ENCODE measurements around the gene TRIM44. TPM values are rescaled to one million over a fixed set of nuclear protein-coding genes. Genes with fewer than 3 reads are reported as not detected.

TRIM44 gene
- total RNA-seq, 1 donor from 2014 or later: 53.3 TPM

DNA sequence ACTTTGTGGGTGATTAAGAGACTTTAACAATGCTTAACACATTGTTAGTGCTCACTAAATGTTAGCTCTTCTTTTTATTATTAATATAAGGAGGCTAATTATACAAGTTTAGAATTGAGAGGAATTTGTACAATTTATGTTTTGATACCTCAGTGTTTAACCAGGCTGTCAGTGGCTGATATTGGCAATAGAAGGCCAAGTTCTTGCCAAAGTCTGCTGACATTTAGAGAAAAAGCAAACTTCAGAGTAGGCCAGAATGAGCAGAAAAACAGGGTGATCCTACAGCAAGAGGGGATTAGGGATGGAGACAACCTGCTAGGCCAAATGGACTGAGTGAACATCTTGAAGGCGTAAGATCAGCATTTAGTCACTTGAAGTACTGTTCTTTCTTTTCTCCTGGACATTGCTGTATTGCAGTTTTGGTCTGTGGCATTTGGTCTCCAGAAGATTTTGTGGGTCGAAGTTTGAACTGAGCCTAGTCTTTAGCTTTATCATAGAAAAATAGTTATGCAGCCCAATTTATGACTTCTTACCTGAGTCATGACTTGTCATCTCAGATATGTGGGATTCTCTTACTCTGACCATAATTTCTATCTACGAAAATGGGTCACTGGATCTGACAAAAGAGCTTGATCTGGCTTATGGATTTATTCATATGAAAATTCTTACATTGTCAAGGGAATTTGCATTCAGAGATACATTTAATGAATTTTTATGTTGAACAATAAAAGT is 9.0 kb downstream of the TRIM44 start:
- peaks cover 4% of the 10 kb centered on the region for H3K36me3 Mint-ChIP-seq (ENCODE audit: unreplicated experiment)

DNA sequence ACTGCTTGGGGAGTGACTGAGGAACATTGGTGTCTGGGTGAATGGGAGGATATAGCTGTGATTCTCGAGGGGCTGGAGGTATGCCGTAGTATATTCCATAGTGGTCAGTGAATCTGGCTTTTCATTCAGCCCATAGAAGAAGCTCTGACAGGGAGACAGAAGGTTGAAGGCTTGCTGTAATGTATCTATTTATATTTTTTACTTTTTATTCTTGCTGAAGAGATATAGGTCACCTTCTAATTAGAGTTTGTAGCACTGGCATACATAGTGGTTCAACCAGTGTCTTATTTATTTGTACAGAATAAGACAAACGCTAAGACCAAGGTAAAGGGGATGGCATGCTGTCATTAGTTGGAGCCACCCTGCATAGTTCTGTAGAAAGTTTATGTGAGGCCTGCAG is 10.0 kb downstream of the TRIM44 start:
- Mint-ChIP-seq H3K27ac (ENCODE audit: unreplicated experiment) (no peak overlapping the region), H3K4me3 (ENCODE audit: unreplicated experiment) (no peak overlapping the region), H3K4me1 (ENCODE audit: low read depth, unreplicated experiment) (peaks cover 32% of the 10 kb centered on the region)

More for the DNA sequence above, 9.0 kb downstream of the TRIM44 start:
- peaks cover 29% of the 10 kb centered on the region for H3K4me1 Mint-ChIP-seq (ENCODE audit: low read depth, unreplicated experiment)
- H3K9me3 Mint-ChIP-seq (ENCODE audit: unreplicated experiment): no peaks in the 10 kb centered on the region
- TF ChIP-seq, protein P1, sequence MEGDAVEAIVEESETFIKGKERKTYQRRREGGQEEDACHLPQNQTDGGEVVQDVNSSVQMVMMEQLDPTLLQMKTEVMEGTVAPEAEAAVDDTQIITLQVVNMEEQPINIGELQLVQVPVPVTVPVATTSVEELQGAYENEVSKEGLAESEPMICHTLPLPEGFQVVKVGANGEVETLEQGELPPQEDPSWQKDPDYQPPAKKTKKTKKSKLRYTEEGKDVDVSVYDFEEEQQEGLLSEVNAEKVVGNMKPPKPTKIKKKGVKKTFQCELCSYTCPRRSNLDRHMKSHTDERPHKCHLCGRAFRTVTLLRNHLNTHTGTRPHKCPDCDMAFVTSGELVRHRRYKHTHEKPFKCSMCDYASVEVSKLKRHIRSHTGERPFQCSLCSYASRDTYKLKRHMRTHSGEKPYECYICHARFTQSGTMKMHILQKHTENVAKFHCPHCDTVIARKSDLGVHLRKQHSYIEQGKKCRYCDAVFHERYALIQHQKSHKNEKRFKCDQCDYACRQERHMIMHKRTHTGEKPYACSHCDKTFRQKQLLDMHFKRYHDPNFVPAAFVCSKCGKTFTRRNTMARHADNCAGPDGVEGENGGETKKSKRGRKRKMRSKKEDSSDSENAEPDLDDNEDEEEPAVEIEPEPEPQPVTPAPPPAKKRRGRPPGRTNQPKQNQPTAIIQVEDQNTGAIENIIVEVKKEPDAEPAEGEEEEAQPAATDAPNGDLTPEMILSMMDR (IDR thresholded peaks at IDR 0.05; ENCODE audit: partially characterized antibody, unreplicated experiment): no peak
- H3K27me3 Mint-ChIP-seq (ENCODE audit: unreplicated experiment): no peaks in the 10 kb centered on the region
- no peak overlapping the region for H3K4me3 Mint-ChIP-seq (ENCODE audit: unreplicated experiment)
- H3K27ac Mint-ChIP-seq (ENCODE audit: unreplicated experiment): no peak overlapping the region
- no peak for DNase-seq

DNA sequence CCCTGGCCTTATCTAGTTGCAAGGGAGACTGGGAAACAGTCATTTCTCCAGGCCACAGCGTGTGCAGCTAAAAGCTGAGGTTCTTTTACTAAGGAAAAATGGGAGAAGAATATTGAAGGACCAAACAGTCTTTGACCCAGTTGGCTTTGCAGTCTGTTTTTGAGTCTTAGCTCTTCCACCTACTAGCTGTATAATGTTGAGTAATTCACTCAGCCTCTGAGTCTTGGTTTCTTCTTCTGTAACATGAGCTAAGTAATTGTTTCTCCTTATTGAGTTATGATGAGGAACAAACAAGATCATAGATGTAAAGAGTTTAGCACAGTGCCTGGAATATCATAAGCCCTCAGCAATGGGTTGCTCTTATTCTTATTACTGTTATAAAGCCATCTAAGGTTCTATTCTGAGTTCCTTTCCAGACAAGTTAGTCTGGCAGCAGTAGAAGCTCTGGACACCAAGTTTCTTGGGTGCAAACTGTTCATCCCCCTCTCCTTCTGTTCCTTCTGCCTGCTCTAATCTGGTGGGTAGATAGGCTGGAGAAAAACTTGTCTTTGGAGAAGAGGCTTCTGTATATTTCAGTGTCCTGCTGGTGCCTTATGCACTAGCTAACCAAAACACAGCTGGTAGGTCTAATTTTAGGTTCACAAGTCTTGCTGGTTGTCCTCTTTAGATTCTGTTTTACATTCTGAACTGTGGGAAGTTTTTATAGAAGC is 13.5 kb downstream of the TRIM44 start:
- DNase-seq: no peak
- peak overlapping the region; percentile 78 for H3K27ac Mint-ChIP-seq (ENCODE audit: unreplicated experiment)
- no peaks in the 10 kb centered on the region for H3K36me3 Mint-ChIP-seq (ENCODE audit: unreplicated experiment)
- peaks cover 38% of the 10 kb centered on the region for H3K4me1 Mint-ChIP-seq (ENCODE audit: low read depth, unreplicated experiment)
- no peaks in the 10 kb centered on the region for H3K9me3 Mint-ChIP-seq (ENCODE audit: unreplicated experiment)
- H3K27me3 Mint-ChIP-seq (ENCODE audit: unreplicated experiment): peaks cover 2% of the 10 kb centered on the region
- TF ChIP-seq, protein P1 (IDR thresholded peaks at IDR 0.05; ENCODE audit: partially characterized antibody, unreplicated experiment): no peak
- H3K4me3 Mint-ChIP-seq (ENCODE audit: unreplicated experiment): no peak overlapping the region

More for the DNA sequence above, 10.0 kb downstream of the TRIM44 start:
- no peaks in the 10 kb centered on the region for H3K27me3 Mint-ChIP-seq (ENCODE audit: unreplicated experiment)
- no peaks in the 10 kb centered on the region for H3K36me3 Mint-ChIP-seq (ENCODE audit: unreplicated experiment)
- DNase-seq: no peak
- H3K9me3 Mint-ChIP-seq (ENCODE audit: unreplicated experiment): no peaks in the 10 kb centered on the region
- TF ChIP-seq, protein P1 (IDR thresholded peaks at IDR 0.05; ENCODE audit: partially characterized antibody, unreplicated experiment): no peak

DNA sequence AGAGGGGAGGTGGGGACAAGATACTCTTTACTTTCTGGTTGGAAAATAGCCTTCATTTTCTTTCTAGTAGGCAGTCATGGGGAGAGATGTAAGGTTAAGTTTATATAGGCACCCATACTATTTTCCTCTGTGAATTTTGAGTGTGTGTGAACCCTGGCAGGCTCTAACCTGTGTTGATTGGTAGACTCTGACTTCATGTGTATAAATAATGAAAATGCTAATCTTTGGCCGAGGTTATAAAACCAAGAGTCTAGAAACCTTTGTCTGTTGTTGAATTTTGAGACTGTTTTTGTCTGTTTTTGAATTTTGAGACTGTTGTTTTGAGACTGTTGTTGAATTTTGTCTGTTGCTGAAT is 14.0 kb downstream of the TRIM44 start:
- no peak for DNase-seq
- Mint-ChIP-seq H3K4me3 (ENCODE audit: unreplicated experiment) (no peak overlapping the region), H3K27ac (ENCODE audit: unreplicated experiment) (peak overlapping the region; percentile 78), H3K36me3 (ENCODE audit: unreplicated experiment) (no peaks in the 10 kb centered on the region), H3K27me3 (ENCODE audit: unreplicated experiment) (peaks cover 2% of the 10 kb centered on the region), H3K9me3 (ENCODE audit: unreplicated experiment) (no peaks in the 10 kb centered on the region), H3K4me1 (ENCODE audit: low read depth, unreplicated experiment) (peaks cover 36% of the 10 kb centered on the region)
- TF ChIP-seq, protein P1 (IDR thresholded peaks at IDR 0.05; ENCODE audit: partially characterized antibody, unreplicated experiment): no peak

DNA sequence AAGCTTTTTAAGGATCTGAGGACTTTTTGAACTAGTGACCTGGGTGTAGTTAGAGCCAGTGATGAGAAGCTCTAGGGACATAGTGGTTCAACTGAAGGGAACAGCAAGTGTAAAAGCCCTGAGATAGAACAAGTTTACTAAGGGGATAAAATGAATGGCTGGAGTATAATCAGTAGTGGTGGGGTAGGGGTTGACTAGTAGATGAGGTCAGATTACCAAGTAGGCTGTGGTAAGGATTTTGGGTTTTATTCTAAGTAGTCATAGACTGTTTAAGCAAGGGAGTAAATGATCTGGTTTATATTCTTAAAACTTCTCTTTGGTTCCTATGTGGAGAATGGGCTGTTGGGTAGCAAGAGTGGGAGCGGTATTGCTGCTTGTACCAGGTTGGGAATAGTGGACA is 15.3 kb downstream of the TRIM44 start:
- peaks cover 2% of the 10 kb centered on the region for H3K27me3 Mint-ChIP-seq (ENCODE audit: unreplicated experiment)
- peaks cover 39% of the 10 kb centered on the region for H3K4me1 Mint-ChIP-seq (ENCODE audit: low read depth, unreplicated experiment)
- TF ChIP-seq, protein P1 (IDR thresholded peaks at IDR 0.05; ENCODE audit: partially characterized antibody, unreplicated experiment): no peak

More for the DNA sequence above, 15.3 kb downstream of the TRIM44 start:
- H3K9me3 Mint-ChIP-seq (ENCODE audit: unreplicated experiment): peaks cover 1% of the 10 kb centered on the region
- H3K27ac Mint-ChIP-seq (ENCODE audit: unreplicated experiment): no peak overlapping the region
- DNase-seq: no peak
- H3K36me3 Mint-ChIP-seq (ENCODE audit: unreplicated experiment): no peaks in the 10 kb centered on the region
- H3K4me3 Mint-ChIP-seq (ENCODE audit: unreplicated experiment): no peak overlapping the region

Measured in glutamatergic neuron (in vitro differentiated cells).